ENCODE data around the gene HOXA13.

HOXA13 gene

DNA sequence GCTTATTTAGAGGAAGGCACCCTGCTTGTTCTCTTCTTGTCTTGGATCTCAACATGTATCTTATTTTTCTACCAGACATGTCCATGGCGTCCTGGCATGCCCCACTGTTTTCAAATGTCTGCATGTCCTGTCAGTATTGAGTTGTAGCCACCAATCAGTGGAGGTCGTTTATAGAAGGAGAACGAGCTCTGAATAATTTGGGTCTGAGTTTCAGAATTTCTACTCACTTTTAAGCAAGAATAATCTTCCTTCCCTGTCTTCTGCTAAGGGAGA, 2.9 kb upstream of the HOXA13 start:
- Histone ChIP-seq H3K27ac (no peak overlapping the region), H3K9me3 (no peaks in the 10 kb centered on the region), H3K4me3 (ENCODE audit: low read depth in 1 of 2, low read length in 1 of 2) (no peak overlapping the region), H3K27me3 (peaks cover 99% of the 10 kb centered on the region), H3K36me3 (no peaks in the 10 kb centered on the region), H3K4me1 (ENCODE audit: control insufficient read depth in 1 of 2, insufficient read depth in 1 of 2, low read depth in 1 of 2, low read length in 1 of 2) (peaks cover 46 to 49% of the 10 kb centered on the region in 2 experiments)
- TF ChIP-seq, protein P1, sequence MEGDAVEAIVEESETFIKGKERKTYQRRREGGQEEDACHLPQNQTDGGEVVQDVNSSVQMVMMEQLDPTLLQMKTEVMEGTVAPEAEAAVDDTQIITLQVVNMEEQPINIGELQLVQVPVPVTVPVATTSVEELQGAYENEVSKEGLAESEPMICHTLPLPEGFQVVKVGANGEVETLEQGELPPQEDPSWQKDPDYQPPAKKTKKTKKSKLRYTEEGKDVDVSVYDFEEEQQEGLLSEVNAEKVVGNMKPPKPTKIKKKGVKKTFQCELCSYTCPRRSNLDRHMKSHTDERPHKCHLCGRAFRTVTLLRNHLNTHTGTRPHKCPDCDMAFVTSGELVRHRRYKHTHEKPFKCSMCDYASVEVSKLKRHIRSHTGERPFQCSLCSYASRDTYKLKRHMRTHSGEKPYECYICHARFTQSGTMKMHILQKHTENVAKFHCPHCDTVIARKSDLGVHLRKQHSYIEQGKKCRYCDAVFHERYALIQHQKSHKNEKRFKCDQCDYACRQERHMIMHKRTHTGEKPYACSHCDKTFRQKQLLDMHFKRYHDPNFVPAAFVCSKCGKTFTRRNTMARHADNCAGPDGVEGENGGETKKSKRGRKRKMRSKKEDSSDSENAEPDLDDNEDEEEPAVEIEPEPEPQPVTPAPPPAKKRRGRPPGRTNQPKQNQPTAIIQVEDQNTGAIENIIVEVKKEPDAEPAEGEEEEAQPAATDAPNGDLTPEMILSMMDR (IDR thresholded peaks at IDR 0.05), result no peak

DNA sequence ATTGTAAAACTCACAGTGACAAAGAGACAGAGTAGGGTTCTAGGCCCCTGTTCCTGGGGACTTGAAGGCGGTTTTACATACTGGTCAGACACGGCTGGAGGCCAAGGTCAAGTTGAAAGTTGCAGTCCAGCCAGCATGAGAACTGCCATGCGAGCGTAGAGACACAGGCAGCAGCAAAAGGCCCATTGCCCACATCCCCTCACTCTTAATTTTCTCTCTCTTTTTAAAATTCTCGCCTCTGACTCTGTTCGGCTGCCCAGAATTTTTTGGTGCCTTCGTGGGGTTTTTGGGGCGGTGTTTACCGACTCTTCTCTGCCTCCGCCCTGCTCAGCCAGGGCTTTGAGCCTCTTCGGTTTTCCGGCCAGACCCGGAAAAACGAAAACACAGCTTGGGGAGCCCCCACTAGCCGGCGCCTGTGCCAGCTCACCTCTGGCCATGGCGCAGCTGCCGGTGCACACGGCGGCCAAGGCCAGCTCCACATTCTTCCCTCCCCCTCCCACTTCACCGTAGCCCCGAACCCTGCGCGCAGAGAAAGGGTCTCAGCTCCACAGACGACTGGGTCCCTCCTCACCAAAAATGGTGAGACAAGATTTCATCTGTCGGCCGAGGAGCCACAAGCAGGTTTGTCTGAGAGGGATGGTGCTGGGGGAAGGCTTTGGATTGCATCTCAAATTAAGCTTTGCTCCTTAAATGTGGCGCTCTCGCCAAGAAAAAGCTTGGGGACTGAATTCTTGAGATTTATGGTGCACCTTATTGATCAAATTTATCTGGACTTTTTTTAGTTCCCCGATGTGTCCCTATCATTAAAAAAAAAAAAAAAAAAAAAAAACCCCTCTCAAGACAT, 2.3 kb upstream of the HOXA13 start:
- peaks cover 99% of the 10 kb centered on the region for H3K27me3 ChIP-seq
- no peak overlapping the region for H3K27ac ChIP-seq
- TF ChIP-seq, protein P1 (IDR thresholded peaks at IDR 0.05), result no peak
- H3K9me3 ChIP-seq, result no peaks in the 10 kb centered on the region
- H3K36me3 ChIP-seq, result no peaks in the 10 kb centered on the region
- peaks cover 46 to 49% of the 10 kb centered on the region in 2 experiments for H3K4me1 ChIP-seq (ENCODE audit: control insufficient read depth in 1 of 2, insufficient read depth in 1 of 2, low read depth in 1 of 2, low read length in 1 of 2)
- H3K4me3 ChIP-seq (ENCODE audit: low read depth in 1 of 2, low read length in 1 of 2), result peak overlapping the region in 1 of 2 experiments; percentile 50

DNA sequence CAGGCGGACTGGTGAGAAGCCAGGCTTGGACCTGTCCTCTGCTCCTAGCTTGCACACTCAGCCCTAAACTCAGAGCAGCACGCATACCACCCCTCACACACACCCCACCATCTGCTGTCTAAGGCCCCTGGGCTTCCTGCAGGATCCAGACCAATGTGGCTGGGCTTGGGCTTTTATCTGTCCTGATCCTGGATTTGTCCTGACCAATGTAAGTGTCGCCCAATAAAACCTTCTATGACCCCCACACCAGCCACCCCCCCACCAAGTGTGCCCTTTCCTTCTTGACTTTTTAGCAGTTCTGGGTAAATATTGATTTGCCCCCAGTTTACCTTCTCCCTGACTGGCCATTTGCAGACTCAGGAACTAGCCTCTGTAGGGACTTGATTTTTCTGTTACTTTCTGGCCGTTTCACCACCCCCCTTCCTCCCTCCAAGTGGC, 1.7 kb upstream of the HOXA13 start:
- Histone ChIP-seq H3K9me3 (no peaks in the 10 kb centered on the region), H3K36me3 (no peaks in the 10 kb centered on the region), H3K4me3 (ENCODE audit: low read depth in 1 of 2, low read length in 1 of 2) (peak overlapping the region; percentile 38 to 50), H3K27me3 (peaks cover 99% of the 10 kb centered on the region), H3K27ac (no peak overlapping the region), H3K4me1 (ENCODE audit: control insufficient read depth in 1 of 2, insufficient read depth in 1 of 2, low read depth in 1 of 2, low read length in 1 of 2) (peaks cover 46 to 49% of the 10 kb centered on the region in 2 experiments)
- TF ChIP-seq, protein P1 (IDR thresholded peaks at IDR 0.05), result no peak

DNA sequence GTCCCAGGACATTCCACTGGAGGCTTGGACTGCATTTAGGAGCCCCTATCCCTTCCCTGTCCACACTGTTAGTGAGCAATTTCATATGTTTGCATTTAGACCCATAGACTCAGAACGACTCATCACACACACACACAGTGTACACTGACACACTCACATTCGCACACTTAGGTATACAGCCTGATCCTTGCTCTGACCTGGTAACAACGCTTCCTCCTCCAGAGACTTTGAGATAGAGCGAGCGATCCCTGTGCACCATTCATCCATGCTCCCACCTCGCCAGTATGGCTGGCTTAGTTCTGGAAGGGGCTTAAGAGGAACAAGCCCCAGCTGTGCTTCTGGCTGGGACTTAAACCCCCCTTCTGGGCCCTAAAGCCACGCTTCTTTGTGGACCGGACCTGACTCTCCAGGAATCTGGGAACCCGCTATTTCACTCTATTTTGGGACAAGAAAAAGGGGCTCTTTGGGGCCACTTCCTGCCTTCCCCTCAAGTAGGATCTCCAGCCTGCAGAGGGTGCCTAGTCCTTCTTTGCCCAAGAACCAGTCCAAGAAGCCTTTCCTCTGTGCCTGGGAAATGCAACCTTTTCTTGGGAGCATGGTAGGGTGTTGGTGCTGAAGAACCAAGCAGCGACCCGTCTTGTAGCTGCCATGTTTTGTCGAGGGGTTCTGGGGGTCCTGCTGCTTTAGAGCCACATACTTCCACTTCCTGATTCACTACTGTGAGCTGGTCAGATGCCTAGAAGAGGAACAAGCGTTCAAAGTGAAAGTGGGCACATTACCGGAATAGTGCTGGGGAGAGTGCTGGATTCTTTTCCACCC, 1.1 kb upstream of the HOXA13 start:
- Histone ChIP-seq H3K27me3 (peaks cover 99% of the 10 kb centered on the region), H3K4me1 (ENCODE audit: control insufficient read depth in 1 of 2, insufficient read depth in 1 of 2, low read depth in 1 of 2, low read length in 1 of 2) (peaks cover 46 to 49% of the 10 kb centered on the region in 2 experiments), H3K4me3 (ENCODE audit: low read depth in 1 of 2, low read length in 1 of 2) (peak overlapping the region; percentile 38 to 50), H3K27ac (no peak overlapping the region), H3K36me3 (no peaks in the 10 kb centered on the region), H3K9me3 (no peaks in the 10 kb centered on the region)
- TF ChIP-seq, protein P1 (IDR thresholded peaks at IDR 0.05), result no peak

DNA sequence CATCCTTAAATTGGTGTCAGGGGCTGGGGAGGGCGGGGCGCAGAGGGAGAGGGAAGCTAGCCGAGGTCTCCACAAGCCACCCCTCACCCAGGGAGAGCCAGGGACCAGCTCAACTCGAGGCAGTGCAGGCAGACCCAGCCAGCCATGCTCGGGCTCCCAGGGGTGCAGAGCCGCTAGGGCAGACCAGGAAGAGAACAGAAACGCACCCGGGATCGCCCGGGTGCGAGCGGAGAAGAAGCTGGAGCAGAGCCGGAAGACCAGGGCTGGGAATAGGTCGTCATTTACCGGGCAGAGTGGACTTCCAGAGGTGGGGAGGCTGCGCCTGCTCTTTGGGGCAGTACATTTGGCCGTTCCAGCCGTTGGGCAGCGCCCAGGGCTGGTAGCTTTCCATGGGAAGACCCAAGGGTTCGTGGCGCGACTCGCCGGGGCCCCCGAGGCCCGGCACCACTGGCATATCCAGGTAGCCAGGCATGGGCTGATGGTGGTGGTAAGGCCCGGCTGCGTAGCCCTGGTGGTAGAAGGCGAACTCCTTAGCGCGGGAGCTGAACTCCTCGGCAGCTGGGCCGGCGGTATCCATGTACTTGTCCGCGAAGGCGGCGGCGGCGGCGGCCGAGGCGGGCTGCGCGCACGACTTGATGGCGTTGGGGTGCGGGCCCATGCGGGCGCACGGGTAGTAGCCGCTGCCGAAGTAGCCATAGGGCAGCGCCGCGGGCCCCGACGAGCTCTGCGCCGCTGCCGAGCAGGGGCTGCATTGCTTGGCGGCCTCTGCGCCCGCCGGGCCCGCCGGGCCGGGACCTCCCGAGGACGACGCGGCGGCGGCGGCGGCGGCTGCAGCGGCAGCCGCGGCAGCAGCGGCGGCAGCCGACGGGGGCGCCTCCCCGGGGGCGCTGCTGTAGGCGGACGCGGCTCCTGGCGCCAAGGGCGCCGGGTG, 755 bp downstream of the HOXA13 start:
- H3K4me1 ChIP-seq (ENCODE audit: control insufficient read depth in 1 of 2, insufficient read depth in 1 of 2, low read depth in 1 of 2, low read length in 1 of 2), result peaks cover 36 to 43% of the 10 kb centered on the region in 2 experiments
- H3K27me3 ChIP-seq, result peaks cover 99% of the 10 kb centered on the region
- H3K36me3 ChIP-seq, result no peaks in the 10 kb centered on the region
- TF ChIP-seq, protein P1 (IDR thresholded peaks at IDR 0.05), result no peak
- no peaks in the 10 kb centered on the region for H3K9me3 ChIP-seq
- no peak overlapping the region for H3K27ac ChIP-seq
- H3K4me3 ChIP-seq (ENCODE audit: low read depth in 1 of 2, low read length in 1 of 2), result peak overlapping the region in 1 of 2 experiments; percentile 24
